ENCODE results near the gene ENKD1. TPM values are rescaled to one million over a fixed set of nuclear protein-coding genes. Genes with fewer than 3 reads are reported as not detected.

ENKD1 gene
- total and polyA plus RNA-seq, 2 of the 13 experiments (the other 11 are each of a cell fraction or from before 2014, with no cell fraction given): 10.8 to 20.8 TPM

- TF ChIP-seq, protein P1, sequence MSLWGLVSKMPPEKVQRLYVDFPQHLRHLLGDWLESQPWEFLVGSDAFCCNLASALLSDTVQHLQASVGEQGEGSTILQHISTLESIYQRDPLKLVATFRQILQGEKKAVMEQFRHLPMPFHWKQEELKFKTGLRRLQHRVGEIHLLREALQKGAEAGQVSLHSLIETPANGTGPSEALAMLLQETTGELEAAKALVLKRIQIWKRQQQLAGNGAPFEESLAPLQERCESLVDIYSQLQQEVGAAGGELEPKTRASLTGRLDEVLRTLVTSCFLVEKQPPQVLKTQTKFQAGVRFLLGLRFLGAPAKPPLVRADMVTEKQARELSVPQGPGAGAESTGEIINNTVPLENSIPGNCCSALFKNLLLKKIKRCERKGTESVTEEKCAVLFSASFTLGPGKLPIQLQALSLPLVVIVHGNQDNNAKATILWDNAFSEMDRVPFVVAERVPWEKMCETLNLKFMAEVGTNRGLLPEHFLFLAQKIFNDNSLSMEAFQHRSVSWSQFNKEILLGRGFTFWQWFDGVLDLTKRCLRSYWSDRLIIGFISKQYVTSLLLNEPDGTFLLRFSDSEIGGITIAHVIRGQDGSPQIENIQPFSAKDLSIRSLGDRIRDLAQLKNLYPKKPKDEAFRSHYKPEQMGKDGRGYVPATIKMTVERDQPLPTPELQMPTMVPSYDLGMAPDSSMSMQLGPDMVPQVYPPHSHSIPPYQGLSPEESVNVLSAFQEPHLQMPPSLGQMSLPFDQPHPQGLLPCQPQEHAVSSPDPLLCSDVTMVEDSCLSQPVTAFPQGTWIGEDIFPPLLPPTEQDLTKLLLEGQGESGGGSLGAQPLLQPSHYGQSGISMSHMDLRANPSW (CRISPR knock-in tag; IDR thresholded peaks at IDR 0.05; ENCODE audit: borderline replicate concordance): no peak
- TF ChIP-seq ZBTB43 (CRISPR knock-in tag; conservative IDR thresholded peaks at IDR 0.05): no peak
- no peak; the same call in 1 of the 2 replicates for TF ChIP-seq ZNF772 (CRISPR knock-in tag; IDR thresholded peaks at IDR 0.05)
- no peak for TF ChIP-seq HHEX (CRISPR knock-in tag; IDR thresholded peaks at IDR 0.05)
- TF ChIP-seq, protein P2, sequence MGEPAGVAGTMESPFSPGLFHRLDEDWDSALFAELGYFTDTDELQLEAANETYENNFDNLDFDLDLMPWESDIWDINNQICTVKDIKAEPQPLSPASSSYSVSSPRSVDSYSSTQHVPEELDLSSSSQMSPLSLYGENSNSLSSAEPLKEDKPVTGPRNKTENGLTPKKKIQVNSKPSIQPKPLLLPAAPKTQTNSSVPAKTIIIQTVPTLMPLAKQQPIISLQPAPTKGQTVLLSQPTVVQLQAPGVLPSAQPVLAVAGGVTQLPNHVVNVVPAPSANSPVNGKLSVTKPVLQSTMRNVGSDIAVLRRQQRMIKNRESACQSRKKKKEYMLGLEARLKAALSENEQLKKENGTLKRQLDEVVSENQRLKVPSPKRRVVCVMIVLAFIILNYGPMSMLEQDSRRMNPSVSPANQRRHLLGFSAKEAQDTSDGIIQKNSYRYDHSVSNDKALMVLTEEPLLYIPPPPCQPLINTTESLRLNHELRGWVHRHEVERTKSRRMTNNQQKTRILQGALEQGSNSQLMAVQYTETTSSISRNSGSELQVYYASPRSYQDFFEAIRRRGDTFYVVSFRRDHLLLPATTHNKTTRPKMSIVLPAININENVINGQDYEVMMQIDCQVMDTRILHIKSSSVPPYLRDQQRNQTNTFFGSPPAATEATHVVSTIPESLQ (CRISPR knock-in tag; conservative IDR thresholded peaks at IDR 0.05): no peak
- TF ChIP-seq ZNF720 (CRISPR knock-in tag; IDR thresholded peaks at IDR 0.05): no peak
- no peak; the same call in 1 of the 2 replicates for TF ChIP-seq IRX3 (CRISPR knock-in tag; IDR thresholded peaks at IDR 0.05; ENCODE audit: borderline replicate concordance, low read depth)
- 0 out of 2 replicates have a peak, but pooled peaks have one; percentile 18 for TF ChIP-seq ZNF276 (CRISPR knock-in tag; IDR thresholded peaks at IDR 0.05; ENCODE audit: low read depth)
- no peak for TF ChIP-seq RNF219 (CRISPR knock-in tag; IDR thresholded peaks at IDR 0.05)
- no peak; the same call in 1 of the 2 replicates for TF ChIP-seq TOE1 (CRISPR knock-in tag; IDR thresholded peaks at IDR 0.05)
- TF ChIP-seq GATAD2A (CRISPR knock-in tag; IDR thresholded peaks at IDR 0.05): peak; percentile 44; the same call in 1 of the 2 replicates
- TF ChIP-seq NFRKB (IDR thresholded peaks at IDR 0.05): no peak
- TF ChIP-seq ZNF546 (CRISPR knock-in tag; conservative IDR thresholded peaks at IDR 0.05): no peak
- no peak; the same call in 1 of the 2 replicates for TF ChIP-seq PPARG (CRISPR knock-in tag; conservative IDR thresholded peaks at IDR 0.05)
- TF ChIP-seq HNF1B (CRISPR knock-in tag; IDR thresholded peaks at IDR 0.05): no peak
- TF ChIP-seq ISL2 (CRISPR knock-in tag; IDR thresholded peaks at IDR 0.05): no peak; the same call in 1 of the 2 replicates
- no peak for TF ChIP-seq TBL1XR1 (IDR thresholded peaks at IDR 0.05; ENCODE audit: borderline replicate concordance, low read length, partially characterized antibody)
These were observed 458 bp downstream of the ENKD1 start (continued) for GRCh38 chr16:67666032-67666551.

Data from HepG2 (cell line).